ENCODE results near the gene DHX29. TPM values are rescaled to one million over a fixed set of nuclear protein-coding genes. Genes with fewer than 3 reads are reported as not detected.

The DHX29 gene
- total and polyA plus RNA-seq, 4 donors = 8.6 to 43.8 (median 21.5) TPM

- TF ChIP-seq ATF3 (IDR thresholded peaks at IDR 0.05) = no peak
- no peak for TF ChIP-seq HNF4A (conservative IDR thresholded peaks at IDR 0.05)
- no peak for TF ChIP-seq TAF1 (conservative IDR thresholded peaks at IDR 0.05)
- TF ChIP-seq FOXA1 (IDR thresholded peaks at IDR 0.05) = no peak
- no peak for TF ChIP-seq RXRA (IDR thresholded peaks at IDR 0.05)
- no peak for TF ChIP-seq YY1 (IDR thresholded peaks at IDR 0.05)
- TF ChIP-seq GABPA (IDR thresholded peaks at IDR 0.05 in 1 of 2, conservative IDR thresholded peaks at IDR 0.05 in 1 of 2) = no peak
- no peak for TF ChIP-seq EGR1 (IDR thresholded peaks at IDR 0.05; ENCODE audit: low read depth in 2 of 2)
- no peak for TF ChIP-seq JUND (IDR thresholded peaks at IDR 0.05)
These were observed 30.7 kb downstream of the DHX29 start (continued) for GRCh38 chr5:55276771-55277170.

GRCh38 chr5:55258339-55258738, 49.2 kb downstream of the DHX29 start:
- WGBS = 95% methylated on average over 3 of the region's 3 CpGs
- Histone ChIP-seq H3K27ac (ENCODE audit: low read depth in 1 of 2, low read length in 2 of 2) (no peak overlapping the region), H3K36me3 (ENCODE audit: control insufficient read depth in 4 of 4, insufficient read depth in 3 of 4, low read depth in 1 of 4, low read length in 3 of 4) (peaks cover 1 to 60% (median 37%) of the 10 kb centered on the region in 4 donors), H3K27me3 (ENCODE audit: control insufficient read depth in 4 of 4, insufficient read depth in 4 of 4, low read length in 3 of 4) (no peaks in the 10 kb centered on the region), H3K4me3 (ENCODE audit: low read depth in 1 of 3, low read length in 3 of 3) (no peak overlapping the region), H3K9ac (ENCODE audit: low read depth in 1 of 2, low read length in 2 of 2) (no peak overlapping the region), H3K4me1 (ENCODE audit: control insufficient read depth in 4 of 4, insufficient read depth in 4 of 4, low read length in 3 of 4) (no peaks in the 10 kb centered on the region), H3K9me3 (ENCODE audit: control insufficient read depth in 4 of 4, low read length in 3 of 4) (no peaks in the 10 kb centered on the region)
- TF ChIP-seq GABPA (IDR thresholded peaks at IDR 0.05 in 1 of 2, conservative IDR thresholded peaks at IDR 0.05 in 1 of 2) (no peak), CTCF (IDR thresholded peaks at IDR 0.05; ENCODE audit: low read depth, low read length, missing input control) (no peak), HNF4A (conservative IDR thresholded peaks at IDR 0.05) (peak in 1 of 2 donors; percentile 9), FOXA1 (IDR thresholded peaks at IDR 0.05) (no peak)
- DNase-seq (ENCODE audit: low spot score) = no peak

- Histone ChIP-seq H3K36me3 (ENCODE audit: control insufficient read depth in 4 of 4, insufficient read depth in 3 of 4, low read depth in 1 of 4, low read length in 3 of 4) (peaks cover 1 to 42% (median 20%) of the 10 kb centered on the region in 4 donors), H3K27ac (ENCODE audit: low read depth in 1 of 2, low read length in 2 of 2) (no peak overlapping the region), H3K27me3 (ENCODE audit: control insufficient read depth in 4 of 4, insufficient read depth in 4 of 4, low read length in 3 of 4) (no peaks in the 10 kb centered on the region), H3K4me3 (ENCODE audit: low read depth in 1 of 3, low read length in 3 of 3) (no peak overlapping the region), H3K9ac (ENCODE audit: low read depth in 1 of 2, low read length in 2 of 2) (no peak overlapping the region), H3K4me1 (ENCODE audit: control insufficient read depth in 4 of 4, insufficient read depth in 4 of 4, low read length in 3 of 4) (no peaks in the 10 kb centered on the region), H3K9me3 (ENCODE audit: control insufficient read depth in 4 of 4, low read length in 3 of 4) (no peaks in the 10 kb centered on the region)
- 95% methylated on average over 4 of the region's 4 CpGs for WGBS
- TF ChIP-seq RXRA (IDR thresholded peaks at IDR 0.05) = no peak
- no peak for TF ChIP-seq MAX (IDR thresholded peaks at IDR 0.05)
- TF ChIP-seq ATF3 (IDR thresholded peaks at IDR 0.05) = no peak
- TF ChIP-seq CTCF (IDR thresholded peaks at IDR 0.05; ENCODE audit: low read depth, low read length, missing input control) = no peak
- DNase-seq (ENCODE audit: low spot score) = no peak
These were observed 52.7 kb downstream of the DHX29 start for GRCh38 chr5:55254802-55255201.

Measured in liver (tissue), 9 donors.